AG08395 (cell line): ENCODE data around the gene EPB41.
A peak's percentile ranks its signal among the peaks of the same experiment; 100 is the strongest.
"Not testable (repeated sequence)": the region's sequence is repeated elsewhere in the genome, so short reads cannot be mapped to it uniquely, and the experiment has no call there.

Source experiments
- DNase-seq: peaks from one replicate; pipeline ENCODE4 v3.0.0; 2012; ENCODE audit warnings: mixed read lengths, low spot score

EPB41 gene

DNA sequence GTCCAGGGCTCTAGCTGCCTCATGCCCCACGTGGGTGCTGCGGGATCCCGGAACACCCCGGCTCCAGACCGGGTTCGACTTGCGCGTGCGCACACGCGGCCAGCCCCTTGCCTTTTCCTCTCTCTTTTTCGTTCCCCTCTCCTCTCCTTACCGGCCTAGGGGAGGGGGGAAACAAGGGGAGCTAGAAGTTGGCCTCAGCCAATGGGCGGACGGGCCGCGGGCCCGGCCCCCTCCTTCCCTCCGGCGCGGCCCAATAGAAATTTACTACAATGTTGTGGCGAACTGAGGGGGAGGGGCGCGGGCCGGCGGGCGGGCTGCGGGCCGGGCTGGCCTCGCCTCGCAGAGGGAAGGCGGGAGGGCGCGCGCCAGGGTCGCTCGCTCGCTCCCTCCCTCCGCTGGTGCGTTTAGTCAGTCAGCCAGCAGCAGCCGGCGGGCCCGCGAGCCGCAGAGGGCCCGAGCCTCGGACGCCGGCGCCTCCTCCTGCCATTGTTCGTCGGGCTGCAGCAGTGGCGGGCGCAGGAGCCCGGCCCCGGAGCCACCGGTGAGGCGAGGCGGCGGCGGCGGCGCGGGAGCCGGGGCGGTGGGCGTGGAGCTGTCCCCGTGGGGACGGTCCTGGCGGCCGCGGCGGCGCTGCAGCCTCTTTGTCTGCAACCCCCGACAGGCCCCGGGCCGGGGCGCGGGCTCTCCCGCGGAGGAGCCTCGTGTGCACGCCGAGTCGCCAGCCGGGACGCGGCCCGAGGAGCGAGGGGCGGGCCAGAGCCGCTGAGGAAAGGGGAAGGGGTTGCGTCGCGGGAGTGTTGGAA lies at the start of gene EPB41:
Gene EPB41, plus strand, starts transcription at position 342 of the 803 bp plus-strand sequence. CDS start 72,869 bp downstream, outside the sequence.
- peak; percentile 94 for DNase-seq

DNA sequence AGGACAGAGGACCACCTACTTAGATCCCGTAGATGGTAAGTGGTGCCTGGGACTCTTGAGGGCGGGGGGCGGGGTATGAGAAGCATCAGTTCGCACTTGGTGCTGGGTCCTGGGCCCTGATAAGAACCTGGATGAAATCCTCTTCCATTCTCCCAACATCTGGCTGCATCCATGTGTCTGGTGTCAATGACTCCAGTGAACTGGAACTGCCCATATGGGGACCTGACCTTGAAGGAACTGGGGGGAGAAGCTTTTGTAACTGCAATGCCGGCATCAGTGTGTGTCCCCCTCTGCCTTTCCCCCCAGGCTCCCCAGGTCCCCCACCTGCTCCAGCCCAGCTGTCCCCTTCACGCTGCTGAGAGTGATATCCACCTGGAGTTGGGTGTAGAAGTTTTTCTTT lies 49.7 kb upstream of the EPB41 start:
- no peak for DNase-seq

DNA sequence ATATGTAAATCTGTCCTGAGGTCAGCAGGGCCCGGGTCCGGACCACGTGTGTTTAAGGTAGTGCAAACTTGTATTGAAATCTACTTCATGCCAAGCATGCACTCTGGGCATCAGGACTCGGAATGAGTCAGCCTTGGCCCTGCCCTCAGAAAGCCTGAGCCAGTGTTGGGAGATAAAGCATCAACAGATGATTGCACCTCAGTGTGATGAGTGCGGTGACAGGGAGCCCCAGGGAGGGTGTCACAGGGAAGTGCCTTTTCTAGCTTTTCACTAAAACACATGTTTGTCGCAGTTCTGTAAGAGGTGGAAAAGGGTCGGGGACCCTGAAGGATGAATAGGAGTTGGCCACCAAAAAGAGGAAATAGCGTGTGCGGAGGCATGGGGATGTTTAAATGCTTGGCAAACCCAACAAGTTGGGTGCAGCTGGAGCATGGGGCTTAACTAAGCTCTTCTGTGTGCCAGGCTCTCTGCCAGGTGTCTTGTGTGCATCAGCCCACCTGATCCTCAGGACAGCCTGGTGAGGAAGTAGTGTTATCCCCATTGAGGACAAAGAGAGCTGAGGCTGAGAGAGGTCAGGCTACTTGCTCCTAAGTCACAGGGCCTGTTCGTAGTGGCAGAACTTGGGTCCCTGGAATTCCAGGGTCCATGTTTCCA lies 48.2 kb upstream of the EPB41 start:
- no peak for DNase-seq

DNA sequence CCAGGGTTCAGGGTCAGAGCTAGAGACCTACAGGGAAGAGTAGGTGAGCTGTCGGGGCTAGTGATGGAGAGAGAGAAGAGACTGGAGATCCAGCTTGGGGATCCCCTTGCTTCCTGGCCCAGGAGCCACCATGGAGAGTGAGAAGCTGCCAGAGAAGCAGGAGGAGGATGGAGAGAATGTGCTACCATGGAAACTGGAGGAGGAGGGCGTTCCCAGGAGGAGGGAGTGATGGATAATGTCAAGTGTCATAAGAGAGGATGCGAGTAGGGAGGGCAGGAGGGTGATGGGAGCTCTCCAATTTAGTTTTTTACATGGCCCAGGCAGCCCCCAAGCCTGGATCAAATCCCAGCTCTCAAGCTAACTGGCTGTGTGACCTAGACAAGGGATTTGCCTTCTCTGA lies 46.5 kb upstream of the EPB41 start:
- no peak for DNase-seq

DNA sequence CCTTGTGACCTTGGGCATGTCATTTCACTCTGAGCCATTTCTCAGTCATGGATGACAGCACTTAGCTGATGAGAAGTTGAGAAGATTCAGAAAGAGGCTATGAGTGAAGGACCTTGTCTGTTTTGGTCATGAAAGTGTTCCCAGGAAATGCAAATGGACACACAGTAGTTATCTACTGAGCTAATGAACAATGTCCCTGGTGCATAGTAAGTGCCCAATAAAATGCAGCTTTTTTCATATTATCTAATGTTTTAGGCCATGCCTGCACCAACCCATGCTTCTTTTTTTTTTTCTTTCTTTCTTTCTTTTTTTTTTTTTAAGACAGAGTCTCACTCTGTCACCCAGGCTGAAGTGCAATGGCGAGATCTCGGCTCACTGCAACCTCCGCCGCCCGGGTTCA lies 44.4 kb upstream of the EPB41 start:
- DNase-seq: no peak

DNA sequence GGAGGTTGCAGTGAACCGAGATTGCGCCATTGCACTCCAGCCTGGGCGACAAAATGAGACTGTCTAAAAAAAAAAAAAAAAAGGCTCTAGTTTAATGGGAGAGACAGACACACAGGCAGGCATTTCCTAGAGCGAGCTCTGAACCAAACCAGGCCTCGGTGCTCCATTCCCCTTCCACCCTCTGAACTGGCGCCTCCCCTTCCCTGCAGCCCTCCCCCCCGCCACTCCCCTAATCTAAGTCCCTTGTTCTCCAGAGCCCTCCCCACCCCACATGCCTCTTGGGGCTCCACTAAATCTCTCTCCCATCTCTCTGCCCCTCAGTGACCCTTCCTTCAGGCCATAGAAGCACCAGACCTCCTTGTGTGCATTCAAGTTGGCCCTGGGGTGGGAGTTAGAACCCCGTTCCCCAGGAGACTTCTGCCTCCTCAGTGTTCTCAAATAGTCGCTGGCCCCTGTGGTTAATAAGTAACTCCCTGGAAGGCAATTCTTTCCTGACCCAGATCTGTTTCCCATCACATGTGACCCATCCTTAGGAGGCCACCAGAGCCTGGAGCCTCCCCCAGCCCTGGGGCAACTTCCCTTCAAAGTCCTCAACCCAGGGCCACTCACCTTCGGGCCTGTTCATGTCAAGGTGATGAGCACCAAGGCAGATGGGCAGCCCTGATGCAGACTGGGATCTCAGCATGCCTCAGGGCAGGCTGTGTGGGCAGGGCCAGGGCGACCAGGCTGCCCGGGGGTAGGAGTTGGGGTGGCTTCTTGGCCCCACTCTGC lies 42.6 kb upstream of the EPB41 start:
- no peak for DNase-seq

DNA sequence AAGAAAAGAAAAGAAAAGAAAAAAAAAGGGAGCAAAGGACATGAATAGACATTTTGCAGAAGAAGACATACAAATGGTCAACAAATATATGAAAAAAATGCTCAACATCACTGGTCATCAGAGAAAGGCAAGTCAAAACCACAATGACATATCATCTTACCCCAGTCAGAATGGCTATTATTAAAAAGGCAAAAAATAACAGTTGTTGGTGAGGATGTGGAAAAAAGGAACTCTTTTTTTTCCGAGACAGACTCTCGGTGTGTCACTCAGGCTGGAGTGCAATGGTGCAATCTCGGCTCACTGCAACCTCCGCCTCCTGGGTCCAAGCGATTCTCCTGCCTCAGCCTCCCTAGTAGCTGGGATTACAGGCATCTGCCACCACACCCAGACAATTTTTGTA lies 39.2 kb upstream of the EPB41 start:
- DNase-seq: not testable (repeated sequence)

DNA sequence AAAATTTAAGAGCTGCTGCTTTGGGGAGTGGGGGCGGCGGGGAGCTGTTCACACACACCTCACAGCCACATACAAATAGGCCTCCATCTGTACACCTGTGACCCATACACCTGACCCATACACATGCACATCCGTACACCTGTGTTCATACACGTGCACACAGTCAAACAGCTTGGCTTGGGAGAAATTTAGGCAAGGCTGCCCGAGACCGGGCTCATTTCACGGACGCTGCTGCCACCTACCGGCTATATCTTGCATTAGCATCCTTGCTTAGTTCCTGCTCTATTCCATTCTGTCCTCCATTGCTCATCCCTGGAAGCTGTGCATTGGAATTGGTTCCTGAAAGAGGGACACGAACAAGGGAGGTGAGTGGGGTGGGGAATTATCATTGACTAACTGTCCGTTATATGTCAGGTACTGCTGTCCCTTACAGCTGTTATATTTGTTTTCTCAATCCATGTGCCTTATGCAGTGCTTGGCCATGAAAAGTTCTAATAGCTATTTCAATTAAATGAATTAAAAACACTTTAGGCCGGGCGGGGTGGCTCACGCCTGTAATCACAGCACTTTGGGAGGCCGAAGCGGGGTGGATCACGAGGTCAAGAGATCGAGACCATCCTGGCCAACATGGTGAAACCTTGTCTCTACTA lies 37.1 kb upstream of the EPB41 start:
- DNase-seq: peak; percentile 87

DNA sequence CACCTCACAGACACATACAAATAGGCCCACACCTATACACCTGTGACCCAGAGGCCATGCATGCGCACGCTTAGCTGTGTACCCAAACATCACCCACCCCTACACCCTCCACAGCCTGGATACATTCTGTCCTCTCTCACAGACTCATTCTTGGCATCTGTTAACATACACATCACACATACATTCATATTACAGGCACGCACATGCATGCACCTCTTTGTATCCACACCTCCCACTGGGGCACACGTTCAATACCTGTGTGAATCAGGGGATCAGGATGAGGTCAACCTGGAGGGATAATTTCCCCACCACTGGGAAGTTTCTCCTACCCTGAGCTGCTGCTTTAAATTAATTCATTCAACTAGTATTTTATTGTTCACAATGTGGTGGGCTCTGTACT lies 35.6 kb upstream of the EPB41 start:
- no peak for DNase-seq

DNA sequence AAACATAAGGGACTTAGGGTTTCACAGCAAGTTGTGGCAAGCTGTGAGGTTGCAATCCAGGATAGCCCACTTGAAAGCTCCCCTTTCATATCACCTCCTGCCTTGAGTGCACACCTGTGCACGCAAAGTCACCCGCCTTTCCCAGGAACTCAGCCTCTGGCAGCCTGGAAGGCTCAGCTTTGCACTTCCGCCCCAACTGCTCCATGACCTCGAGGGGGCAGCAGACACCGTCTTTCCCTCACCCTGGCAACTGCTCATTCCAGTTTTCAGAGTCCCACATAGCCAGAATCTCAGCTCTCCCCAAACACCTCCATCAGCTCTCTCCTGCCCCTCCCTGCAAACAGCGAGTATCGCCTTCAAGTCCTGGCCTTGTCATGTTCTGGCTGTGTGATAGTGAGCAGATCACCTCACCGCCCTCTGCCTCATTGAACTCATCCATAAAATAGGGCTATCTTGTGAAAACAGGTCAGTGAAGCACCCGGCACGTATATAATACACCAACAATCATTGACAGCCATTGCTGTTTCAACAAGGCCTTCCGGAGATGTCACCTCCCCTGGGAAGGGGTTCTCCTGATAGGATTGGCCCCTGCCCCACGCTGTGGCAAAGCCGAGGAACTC lies 32.2 kb upstream of the EPB41 start:
- peak; percentile 87 for DNase-seq

DNA sequence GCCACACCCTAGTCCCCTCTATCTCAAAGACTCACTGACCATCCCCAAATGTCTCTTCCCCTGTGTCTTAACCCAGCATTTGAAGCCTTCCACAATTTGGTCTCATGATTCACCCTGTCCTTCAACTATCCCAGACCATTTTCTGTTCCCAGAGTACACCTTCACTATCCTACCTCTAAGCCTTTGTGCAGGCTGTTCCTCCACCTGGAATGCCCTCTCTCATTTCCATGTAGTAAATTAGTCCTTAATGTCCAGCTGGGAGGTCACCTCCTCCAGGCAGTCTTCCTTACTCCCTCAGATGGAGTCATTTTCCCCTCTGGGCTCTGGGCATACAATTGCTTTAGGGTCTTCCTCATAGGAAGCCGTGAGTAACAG lies 31.1 kb upstream of the EPB41 start:
- no peak for DNase-seq

DNA sequence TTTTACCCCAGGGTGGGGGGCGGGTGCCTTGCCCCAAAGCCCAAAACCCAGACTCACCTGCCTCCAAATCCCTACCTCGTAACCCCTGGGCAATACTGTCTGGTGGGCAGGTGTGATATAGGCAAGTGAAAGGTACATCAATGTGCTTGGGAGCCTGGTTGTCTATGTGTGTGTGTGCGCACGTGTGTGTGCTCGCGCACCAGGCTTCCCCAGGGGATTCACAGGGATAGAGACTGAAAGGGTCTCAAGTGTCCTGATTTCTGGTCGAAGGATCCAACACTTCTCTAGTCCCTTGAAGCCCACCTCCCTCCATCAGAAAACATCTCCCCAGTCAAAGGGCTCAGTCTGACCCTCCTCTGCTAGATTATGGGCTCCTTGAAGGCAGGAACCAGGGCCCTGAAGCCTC lies 28.9 kb upstream of the EPB41 start:
- DNase-seq: no peak

DNA sequence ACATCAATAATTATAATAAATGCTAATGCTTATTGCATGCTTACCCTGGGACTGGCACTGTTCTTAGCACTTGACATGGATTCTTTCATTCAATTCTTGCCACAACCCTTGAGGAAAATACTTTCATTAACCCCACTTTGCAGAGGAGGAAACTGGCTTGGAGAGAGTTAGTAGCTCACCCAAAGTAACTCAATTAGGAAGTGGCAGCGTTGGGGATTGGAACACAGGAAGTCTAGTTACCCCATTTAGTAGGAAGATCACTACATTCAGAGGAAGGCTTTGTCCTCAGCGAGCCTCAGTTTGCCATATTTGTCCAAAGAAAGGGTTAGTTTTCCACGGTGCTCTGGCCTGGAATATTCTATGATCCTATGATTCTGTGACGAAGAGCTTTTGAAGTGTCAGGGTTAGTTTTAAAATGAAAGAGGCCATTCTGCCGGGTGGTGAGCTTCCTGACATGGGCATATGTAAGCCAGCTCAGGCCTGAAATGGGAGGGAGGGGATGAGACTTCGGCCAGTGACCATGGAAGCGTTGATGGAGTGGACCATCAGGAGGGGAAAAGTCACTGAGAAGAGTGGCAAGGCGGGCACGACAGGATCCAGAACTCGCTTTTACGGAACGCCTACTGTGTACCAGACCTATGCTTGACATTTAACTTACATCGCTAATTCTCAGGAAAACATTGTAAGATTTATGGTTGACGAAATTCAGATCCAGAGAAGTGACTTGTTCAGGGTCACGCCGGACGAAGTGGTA lies 28.2 kb upstream of the EPB41 start:
- DNase-seq: no peak

DNA sequence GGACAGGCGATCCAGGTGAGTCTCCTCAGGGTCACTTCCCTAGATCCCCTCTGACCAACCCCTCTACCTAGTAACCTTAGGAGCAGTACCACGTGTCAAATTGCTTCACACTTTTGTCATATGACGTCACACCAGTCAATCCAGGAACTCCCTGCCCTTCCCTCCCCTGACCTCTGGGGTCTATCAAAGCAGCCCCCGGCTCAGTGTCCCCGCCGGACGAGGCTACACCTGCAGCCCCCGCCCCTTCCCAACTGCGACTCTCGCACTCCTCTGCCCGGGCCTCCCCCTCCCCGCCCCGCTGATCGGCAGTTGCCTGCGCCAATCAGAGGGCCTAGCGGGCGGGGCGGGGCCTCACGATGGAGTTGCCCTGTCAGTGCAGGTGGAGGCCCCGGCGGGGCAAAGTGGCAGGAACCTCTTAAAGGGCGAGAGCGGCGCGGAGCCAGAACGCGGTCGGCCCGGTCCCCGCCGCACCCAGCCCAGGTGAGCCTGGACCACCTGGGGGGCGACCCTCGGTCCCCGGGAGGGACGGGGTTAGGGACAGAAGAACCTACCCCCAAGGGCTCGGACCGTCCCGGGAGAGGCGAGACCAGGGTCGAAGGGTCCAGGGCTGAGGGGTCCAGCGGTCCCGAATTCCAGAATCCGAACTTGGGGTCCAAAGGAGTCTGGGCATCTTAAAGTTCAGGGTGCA lies 27.5 kb upstream of the EPB41 start:
- peak; percentile 95 for DNase-seq

DNA sequence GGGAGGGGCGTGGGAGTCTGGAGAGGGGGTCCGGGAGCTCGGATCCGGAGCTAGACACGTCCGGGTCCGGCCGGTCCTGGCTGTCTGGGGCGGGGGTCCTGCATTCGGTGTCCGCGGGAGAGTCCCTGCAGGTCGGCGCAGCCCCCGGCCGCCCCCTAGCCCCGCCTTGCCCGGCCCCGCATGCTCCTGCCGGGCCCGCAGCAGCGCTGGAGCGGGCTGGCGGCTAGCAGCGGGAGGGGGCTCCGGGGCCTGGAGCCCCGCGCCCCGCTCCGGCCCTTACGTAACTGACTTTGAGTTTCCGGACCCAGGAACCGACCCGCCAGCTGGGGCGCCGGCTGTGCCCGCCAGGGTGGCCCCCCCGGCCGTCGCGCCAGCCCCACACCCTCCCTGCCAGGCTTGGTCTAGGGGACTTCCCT lies 26.9 kb upstream of the EPB41 start:
- no peak for DNase-seq

DNA sequence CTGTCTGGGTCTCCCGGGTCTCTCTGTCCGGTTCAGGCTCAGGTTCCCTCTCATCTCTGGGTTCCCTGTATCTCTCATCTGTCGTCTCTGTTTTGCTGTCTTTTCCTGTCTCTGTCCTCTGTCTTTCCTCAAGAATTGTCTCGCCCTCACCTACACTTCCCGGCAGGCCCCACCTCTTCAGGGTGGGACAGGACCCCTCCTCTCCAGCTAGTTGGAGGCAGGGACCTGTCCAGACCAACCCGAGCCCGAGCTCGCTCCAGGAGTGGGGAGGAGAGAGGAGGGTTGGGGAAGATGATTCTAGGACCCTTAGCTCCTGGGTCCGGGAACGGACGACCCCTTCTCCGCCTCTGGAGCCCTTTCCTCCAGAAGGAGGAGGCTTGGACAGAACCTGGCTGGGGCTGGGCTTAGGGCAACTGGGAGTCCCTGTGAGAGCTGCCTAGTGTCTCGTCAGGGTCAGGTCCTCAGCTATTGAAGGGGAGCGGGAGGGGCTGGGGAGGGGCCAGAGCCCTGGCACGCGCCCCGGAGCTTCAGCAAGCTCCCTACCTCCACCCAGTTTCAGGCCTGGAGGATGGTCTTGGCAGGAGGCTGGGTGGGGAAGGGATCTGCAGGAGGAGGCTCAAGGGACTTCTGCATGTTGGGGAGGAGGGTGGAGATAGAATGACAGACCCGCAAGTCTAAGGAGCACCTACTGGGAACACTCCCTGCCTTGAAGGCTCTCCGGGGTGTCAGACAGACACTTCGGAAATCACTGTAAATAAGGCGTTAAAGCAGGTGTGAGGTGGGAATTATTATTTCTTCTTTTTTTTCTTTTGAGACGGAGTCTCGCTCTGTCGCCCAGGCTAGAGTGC lies 26.3 kb upstream of the EPB41 start:
- no peak for DNase-seq

DNA sequence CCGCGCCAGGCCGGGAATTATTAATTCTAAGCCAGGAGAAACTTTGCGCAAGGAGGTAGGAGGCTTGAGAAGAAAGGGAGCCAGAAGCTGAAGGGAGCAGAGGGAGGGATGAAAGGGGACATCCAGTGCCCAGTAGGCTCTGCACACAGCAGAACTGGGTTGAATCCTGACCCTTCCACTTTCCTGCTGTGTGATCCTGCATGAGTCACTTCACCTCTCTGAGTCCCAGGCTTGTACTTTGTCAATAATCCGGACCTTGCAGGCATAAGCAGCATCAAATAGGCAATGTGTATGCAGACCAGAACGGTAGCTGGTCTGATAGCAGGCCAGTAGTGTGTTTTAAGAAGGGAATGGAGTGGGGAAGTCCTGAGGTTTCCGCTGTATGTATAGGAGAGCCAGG lies 25.5 kb upstream of the EPB41 start:
- DNase-seq: no peak

DNA sequence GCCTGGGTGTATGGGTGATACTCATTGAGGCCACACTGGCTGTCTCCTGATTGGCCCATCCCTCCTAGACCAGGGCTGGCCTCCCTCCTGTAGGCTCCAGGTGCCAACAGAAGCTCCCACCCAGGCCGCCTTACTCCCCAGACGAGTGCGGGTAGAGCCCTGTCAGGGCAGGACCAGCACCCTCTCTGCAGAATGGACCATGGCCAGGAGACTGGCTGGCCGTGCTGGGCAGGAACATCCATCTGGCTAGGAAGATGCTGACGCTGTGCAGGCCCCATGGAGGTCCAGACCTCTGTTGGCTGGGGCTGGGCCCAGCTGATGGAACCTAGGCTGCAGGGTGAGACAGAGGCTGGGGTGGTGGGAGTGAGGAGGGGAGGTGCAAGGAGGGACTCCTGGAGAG lies 25.0 kb upstream of the EPB41 start:
- DNase-seq: no peak

DNA sequence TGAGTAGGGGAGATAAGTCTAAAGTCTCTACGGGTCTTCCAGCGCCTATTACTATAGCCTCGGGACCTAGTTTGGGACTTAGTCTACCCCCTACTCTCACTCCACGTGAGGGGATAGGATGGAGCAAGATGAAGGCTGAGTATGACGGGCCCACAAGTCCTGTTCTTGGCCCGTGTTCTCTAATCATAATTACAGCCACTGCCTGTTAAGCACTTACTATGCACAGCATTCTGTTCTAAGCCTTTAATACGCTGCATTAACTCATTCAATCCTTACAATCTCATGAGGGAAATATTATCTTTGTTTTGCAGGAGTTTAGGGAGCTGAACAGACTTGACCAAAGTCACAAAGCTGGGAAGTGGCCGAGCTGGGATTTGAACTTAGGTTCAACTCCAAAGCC lies 23.9 kb upstream of the EPB41 start:
- no peak for DNase-seq

DNA sequence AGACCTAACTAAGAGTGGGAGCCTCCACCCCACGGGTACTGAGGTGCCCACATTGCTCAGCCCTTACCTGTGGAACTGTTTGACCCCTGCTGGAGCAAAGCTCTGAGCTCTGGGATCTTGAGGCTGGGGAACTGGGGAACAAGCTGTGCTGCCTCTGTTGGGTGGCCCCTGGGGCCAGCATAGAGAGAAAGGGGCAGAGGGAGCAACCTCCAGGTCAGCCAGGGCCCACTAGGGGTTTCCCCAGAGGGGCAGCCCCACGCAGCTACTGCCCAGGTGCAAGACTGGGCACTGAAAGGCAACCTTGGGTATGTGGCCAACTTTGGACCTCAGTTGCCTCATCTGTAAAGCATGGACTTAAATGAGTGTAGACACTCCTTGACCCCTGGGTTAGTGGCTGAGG lies 23.5 kb upstream of the EPB41 start:
- no peak for DNase-seq
